Type B pancreatic cell (in vitro differentiated cells): Measurements from ENCODE around the gene APLP1. TPM values are rescaled to one million over a fixed set of nuclear protein-coding genes. Genes with fewer than 3 reads are reported as not detected.
A peak's percentile ranks its signal among the peaks of the same experiment; 100 is the strongest.

ENCODE experiments used
- DNase-seq: peaks from one replicate; pipeline ENCODE4 v3.0.0; 2021; ENCODE audit warnings: mixed read lengths; ENCODE audit not compliant: unreplicated experiment; ENCODE audit errors: extremely low spot score
- H3K27ac Mint-ChIP-seq: 2 replicates; pipeline ENCODE4 v1.8.0; 2021; ENCODE audit warnings: mild to moderate bottlenecking, mixed read lengths
- H3K27me3 Mint-ChIP-seq: 2 replicates; pipeline ENCODE4 v1.8.0; 2021; ENCODE audit warnings: mixed read lengths
- H3K36me3 Mint-ChIP-seq: 2 replicates; pipeline ENCODE4 v1.8.0; 2021; ENCODE audit warnings: mixed read lengths
- H3K4me1 Mint-ChIP-seq: one replicate; pipeline ENCODE4 v1.8.0; 2021; ENCODE audit warnings: mixed read lengths; ENCODE audit not compliant: unreplicated experiment
- H3K4me3 Mint-ChIP-seq: 2 replicates; pipeline ENCODE4 v1.8.0; 2021; ENCODE audit warnings: mild to moderate bottlenecking, mixed read lengths
- H3K9me3 Mint-ChIP-seq: 2 replicates; pipeline ENCODE4 v1.8.0; 2021; ENCODE audit warnings: mixed read lengths
- total RNA-seq: library from RNA; stranded (reverse); gene quantifications from 2 replicates; pipeline ENCODE4 v1.2.1, GENCODE V29; 2021; ENCODE audit warnings: low replicate concordance
- TF ChIP-seq, protein P1 (sequence below): fragments of 200-600 bp; sonication (generic); conservative IDR thresholded peaks from 2 replicates; pipeline ENCODE4 v1.5.0; 2021; ENCODE audit warnings: antibody characterized with exemption, mild to moderate bottlenecking

Gene APLP1
- total RNA-seq, 1 donor from 2014 or later = 120 TPM

DNA sequence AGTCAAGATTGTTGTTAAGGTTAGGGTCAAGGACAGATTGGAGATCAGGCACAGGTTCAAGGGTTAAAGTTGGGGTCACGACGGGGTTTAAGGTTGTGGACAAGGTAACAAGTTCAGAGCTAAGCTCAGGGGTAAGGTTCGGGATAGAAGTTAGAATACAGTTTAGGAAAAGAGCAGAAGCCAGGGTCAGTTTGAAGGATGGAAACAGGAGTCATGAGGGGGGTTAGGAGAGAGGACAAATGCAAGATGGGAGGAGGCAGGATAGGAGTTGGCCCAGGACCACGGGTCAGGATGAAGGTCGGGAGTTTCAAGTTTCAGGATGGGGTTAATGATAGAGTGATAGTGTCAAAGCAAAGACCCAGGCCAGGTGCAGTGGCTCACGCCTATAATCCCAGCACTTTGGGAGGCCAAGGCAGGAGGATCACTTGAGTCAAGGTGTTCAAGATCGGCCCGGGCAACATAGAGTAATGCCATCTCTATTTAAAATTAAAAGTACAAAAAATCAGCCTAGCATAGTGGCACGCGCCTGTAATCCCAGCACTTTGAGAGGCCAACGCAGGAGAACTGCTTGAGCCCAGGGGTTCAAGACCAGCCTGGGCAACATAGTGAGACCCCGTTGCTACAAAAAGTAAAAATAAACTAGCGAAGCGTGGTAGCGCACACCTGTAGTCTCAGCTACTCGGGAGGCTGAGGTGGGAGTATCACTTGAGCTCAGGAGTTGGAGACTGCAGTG is 23.7 kb upstream of the APLP1 start:
- H3K4me1 Mint-ChIP-seq = peaks cover 16% of the 10 kb centered on the region
- no peaks in the 10 kb centered on the region for H3K9me3 Mint-ChIP-seq
- peaks cover 75% of the 10 kb centered on the region for H3K27me3 Mint-ChIP-seq
- DNase-seq = no peak
- no peaks in the 10 kb centered on the region for H3K36me3 Mint-ChIP-seq
- peak overlapping the region; percentile 82 for H3K4me3 Mint-ChIP-seq
- H3K27ac Mint-ChIP-seq = peak overlapping the region; percentile 65
- TF ChIP-seq, protein P1, sequence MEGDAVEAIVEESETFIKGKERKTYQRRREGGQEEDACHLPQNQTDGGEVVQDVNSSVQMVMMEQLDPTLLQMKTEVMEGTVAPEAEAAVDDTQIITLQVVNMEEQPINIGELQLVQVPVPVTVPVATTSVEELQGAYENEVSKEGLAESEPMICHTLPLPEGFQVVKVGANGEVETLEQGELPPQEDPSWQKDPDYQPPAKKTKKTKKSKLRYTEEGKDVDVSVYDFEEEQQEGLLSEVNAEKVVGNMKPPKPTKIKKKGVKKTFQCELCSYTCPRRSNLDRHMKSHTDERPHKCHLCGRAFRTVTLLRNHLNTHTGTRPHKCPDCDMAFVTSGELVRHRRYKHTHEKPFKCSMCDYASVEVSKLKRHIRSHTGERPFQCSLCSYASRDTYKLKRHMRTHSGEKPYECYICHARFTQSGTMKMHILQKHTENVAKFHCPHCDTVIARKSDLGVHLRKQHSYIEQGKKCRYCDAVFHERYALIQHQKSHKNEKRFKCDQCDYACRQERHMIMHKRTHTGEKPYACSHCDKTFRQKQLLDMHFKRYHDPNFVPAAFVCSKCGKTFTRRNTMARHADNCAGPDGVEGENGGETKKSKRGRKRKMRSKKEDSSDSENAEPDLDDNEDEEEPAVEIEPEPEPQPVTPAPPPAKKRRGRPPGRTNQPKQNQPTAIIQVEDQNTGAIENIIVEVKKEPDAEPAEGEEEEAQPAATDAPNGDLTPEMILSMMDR = no peak

DNA sequence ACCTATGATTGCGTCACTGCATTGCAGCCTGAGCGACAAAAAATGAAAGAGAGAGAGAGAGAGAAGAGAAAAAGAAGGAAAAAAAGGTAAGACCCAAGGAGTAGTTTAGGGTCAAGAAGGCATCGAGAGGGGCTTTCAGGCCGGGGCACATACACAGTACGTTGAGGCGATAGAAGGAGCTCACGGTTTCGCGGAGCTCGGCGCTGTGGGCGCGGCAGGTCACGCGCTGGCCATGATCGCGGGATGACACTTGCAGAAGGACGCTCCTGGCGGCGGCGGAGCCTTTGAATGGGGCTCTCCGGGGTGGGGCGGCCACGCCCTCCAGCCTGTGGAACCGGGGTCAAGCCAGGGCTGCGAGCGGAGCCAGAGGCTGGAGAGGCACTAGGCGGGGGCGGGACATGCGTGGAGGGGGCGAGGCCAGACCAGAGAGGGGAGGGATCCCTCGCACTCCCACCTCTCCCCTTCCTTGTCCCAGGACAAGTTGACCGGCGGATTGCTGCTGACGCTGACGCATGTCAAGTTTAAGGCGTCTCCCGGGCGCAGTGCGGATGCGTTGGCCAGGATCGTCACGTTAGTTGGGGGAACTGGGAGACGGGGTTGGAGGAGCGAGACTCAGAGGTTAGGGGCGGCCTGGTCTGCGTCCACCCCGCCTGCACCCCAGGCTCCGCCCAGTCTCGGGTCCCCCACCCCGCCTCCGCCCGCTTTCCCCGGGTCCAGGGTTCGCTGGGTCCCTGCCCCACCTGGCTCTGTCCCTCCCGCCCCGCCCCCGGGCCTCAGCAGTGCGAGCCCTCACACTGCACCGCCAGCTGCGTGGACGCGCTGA is 22.9 kb upstream of the APLP1 start:
- DNase-seq = no peak
- TF ChIP-seq, protein P1 = no peak
- Mint-ChIP-seq H3K9me3 (no peaks in the 10 kb centered on the region), H3K4me1 (peaks cover 16% of the 10 kb centered on the region), H3K27me3 (peaks cover 81% of the 10 kb centered on the region), H3K36me3 (no peaks in the 10 kb centered on the region), H3K27ac (peak overlapping the region; percentile 65), H3K4me3 (peak overlapping the region; percentile 82)

DNA sequence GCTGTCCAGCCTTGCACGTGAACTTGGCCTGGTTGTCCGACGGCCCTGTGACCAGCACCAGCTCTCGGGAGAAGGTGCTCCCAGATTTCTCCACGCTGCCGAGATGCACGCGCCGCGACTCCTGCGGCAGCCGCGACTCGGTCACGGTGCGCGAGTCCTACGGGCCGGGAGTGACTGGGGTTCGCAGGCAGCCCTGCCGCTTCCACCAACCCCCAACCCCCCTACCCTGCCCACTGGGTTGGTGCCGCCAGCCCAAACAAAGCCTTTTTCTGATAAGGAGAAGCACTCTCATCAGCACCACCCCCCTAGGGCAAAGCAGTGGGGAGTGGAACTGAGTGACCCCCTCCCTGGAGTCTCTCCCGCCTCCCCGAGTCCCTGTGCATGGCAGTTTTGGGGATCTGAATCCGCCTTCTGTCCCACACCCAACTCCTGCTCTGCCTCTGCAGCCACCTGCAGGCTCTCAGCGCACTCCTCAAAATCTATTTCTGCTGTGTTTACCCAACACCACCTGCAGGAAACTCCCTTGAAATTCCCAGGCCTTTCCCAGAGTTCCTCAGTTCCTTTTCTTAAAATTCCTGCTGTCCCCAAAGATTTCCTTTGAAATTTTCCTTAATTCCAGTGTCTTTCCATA is 22.2 kb upstream of the APLP1 start:
- TF ChIP-seq, protein P1 = no peak
- Mint-ChIP-seq H3K4me1 (peaks cover 16% of the 10 kb centered on the region), H3K9me3 (no peaks in the 10 kb centered on the region), H3K36me3 (no peaks in the 10 kb centered on the region), H3K4me3 (peak overlapping the region; percentile 78), H3K27me3 (peaks cover 88% of the 10 kb centered on the region), H3K27ac (no peak overlapping the region)
- DNase-seq = no peak

DNA sequence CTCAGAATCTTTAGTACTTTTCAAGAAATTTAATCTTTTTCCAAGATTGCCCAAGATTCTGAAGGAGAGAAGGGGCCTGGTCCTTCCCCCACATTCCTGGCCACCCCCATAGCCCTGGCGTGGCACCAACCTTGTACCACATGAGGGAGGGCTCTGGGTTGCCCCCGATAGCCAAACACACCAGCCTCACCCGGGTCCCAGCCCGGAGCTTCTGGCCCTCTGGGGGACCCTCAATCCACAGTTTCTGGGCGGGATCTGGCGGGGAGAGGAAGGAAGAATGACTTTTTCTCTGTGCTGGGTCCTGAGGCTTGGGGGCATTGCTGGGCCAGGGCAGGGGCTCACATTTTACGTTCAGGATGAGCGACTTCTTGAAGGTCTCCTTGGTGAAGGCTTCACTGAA is 20.5 kb upstream of the APLP1 start:
- no peak for DNase-seq
- Mint-ChIP-seq H3K4me3 (no peak overlapping the region), H3K4me1 (peaks cover 16% of the 10 kb centered on the region), H3K27me3 (peaks cover 86% of the 10 kb centered on the region), H3K9me3 (no peaks in the 10 kb centered on the region), H3K36me3 (no peaks in the 10 kb centered on the region), H3K27ac (no peak overlapping the region)
- TF ChIP-seq, protein P1 = no peak

DNA sequence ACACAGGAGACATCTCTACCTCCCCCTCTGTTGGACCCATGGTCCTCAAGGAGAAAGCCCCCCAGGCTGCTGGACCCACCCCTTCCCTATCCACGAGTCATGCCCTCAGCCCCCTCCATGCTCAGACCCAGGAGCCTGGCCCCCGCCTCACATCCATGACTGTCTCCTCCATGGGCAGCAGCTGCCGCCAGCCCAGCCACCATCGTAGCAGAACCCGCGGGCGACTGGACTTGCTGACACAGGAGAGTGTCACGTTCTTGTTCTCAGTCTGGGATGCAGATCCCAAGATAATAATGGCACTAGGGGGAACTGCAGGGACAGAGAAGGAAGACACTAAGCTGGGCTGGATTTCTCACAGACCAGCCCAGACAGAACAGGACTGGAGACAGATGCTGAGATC is 19.9 kb upstream of the APLP1 start:
- H3K27ac Mint-ChIP-seq = no peak overlapping the region

More for the DNA sequence above, 19.9 kb upstream of the APLP1 start:
- H3K9me3 Mint-ChIP-seq = no peaks in the 10 kb centered on the region
- no peak overlapping the region for H3K4me3 Mint-ChIP-seq
- no peaks in the 10 kb centered on the region for H3K36me3 Mint-ChIP-seq
- TF ChIP-seq, protein P1 = no peak
- peaks cover 86% of the 10 kb centered on the region for H3K27me3 Mint-ChIP-seq
- peaks cover 16% of the 10 kb centered on the region for H3K4me1 Mint-ChIP-seq
- DNase-seq = no peak
